ENCODE results near the gene GRIN1. TPM values are rescaled to one million over a fixed set of nuclear protein-coding genes. Genes with fewer than 3 reads are reported as not detected.
A peak's percentile ranks its signal among the peaks of the same experiment; 100 is the strongest.

GRIN1 gene
- total and polyA plus RNA-seq, 2 donors (not counting 1 experiment from before 2014, with no cell fraction given), result 0.04 TPM; not detected in 1

DNA sequence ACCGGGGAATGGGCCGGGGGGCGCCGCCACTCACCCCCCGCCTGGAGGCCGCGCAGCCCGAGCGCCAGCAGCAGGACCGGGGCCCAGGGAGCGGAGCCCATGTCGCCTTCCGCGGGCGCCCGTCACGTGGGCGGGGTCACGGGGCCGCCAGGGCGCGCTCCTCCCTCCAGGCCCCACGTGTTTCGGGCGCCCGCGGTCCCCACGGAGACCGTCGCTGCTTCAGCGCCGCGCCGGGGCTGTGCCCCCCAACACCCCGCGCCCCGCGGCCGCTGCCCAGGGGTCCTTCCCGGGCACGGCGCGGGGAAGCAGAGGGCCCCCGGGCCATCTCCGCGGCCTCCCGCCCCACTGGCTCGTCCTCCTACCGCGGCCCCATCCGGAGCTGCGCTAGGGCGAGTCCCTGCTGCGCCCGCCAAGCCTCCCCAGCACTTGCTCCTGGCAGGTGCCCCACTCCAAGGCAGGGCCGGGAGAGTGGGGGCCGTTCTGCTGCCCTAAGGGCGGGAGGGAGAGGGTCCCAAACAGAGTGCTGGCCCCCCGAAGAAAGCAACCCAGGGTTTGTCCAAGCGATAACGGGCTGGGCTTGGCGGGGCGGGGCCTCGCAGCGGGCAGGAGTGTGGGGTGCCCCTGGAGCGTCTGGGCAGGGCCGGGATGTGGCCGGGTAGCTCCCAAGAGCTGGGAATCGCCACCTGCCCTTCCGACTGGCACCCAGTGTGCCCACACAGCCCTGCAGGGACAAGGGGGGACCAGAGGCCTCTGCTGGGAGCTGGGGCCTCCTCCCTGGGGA lies 24.2 kb upstream of the GRIN1 start, which contains the start of gene DPP7:
TSS of gene DPP7 (minus strand) at position 121 of the 781 bp plus-strand sequence. CDS start at position 101, 20 bp downstream.
- peak within 1 kb of the TSS; percentile 100 for H3K4me2 ChIP-seq (replicated peaks; ENCODE audit: low read depth, low read length, poor library complexity, severe bottlenecking)
- H3K4me1 ChIP-seq (ENCODE audit: control insufficient read depth in 2 of 2, insufficient read depth in 2 of 2, low read length in 2 of 2), result peaks cover 17 to 28% of the 10 kb centered on the region in 2 donors
- peaks cover 0 to 28% of the 10 kb centered on the region in 2 experiments for H3K36me3 ChIP-seq (replicated peaks in 1 of 2; ENCODE audit: control extremely low read depth in 1 of 2, control insufficient read depth in 1 of 2, extremely low read depth in 1 of 2, insufficient read depth in 2 of 2, low read length in 1 of 2)
- CTCF ChIA-PET, result interaction anchor here (1.0 to 2.0 kb wide), 7 partner anchors 11 to 122 kb away, joined by 3 to 7 read pairs (median 3); partner anchors contain the start of genes RNF224 and SSNA1
- POLR2A ChIA-PET, result interaction anchor here (0.6 to 1.3 kb wide), 6 partner anchors 15 to 126 kb away, joined by 3 to 5 read pairs (median 3); partner anchors contain the start of genes ANAPC2, SSNA1 and TUBB4B
- peaks cover 14% of the 10 kb centered on the region for H3K79me2 ChIP-seq (ENCODE audit: control insufficient read depth, insufficient read depth, low read length)
- no peaks in the 10 kb centered on the region for H3K9me3 ChIP-seq (ENCODE audit: control extremely low read depth in 1 of 3, control insufficient read depth in 2 of 3, insufficient read depth in 1 of 3, low read length in 2 of 3)
- peak within 1 kb of the TSS; percentile 76 for H3K9ac ChIP-seq (ENCODE audit: low read length)
- DNase-seq (peak; percentile 90), ATAC-seq (ENCODE audit: low read depth) (peak; percentile 90)
- peak within 1 kb of the TSS; percentile 81 for H3K4me3 Mint-ChIP-seq
- H3K4me3 ChIP-seq (ENCODE audit: control extremely low read depth in 1 of 5, extremely low read depth in 1 of 5, insufficient read depth in 1 of 5, low read depth in 2 of 5, low read length in 4 of 5), result peak within 1 kb of the TSS; percentile 11 to 79 (median 60)
- H3K27me3 ChIP-seq (replicated peaks in 1 of 4; ENCODE audit: control extremely low read depth in 1 of 4, control insufficient read depth in 3 of 4, insufficient read depth in 4 of 4, low read length in 3 of 4), result no peaks in the 10 kb centered on the region
- WGBS (ENCODE audit: insufficient coverage), result 5% methylated on average over 70 of the region's 70 CpGs
- peak within 1 kb of the TSS; percentile 50 for H3K27ac Mint-ChIP-seq
- peak within 1 kb of the TSS; percentile 55 to 83 for H3K27ac ChIP-seq (ENCODE audit: low read length in 2 of 2)
- TF ChIP-seq, protein P1, sequence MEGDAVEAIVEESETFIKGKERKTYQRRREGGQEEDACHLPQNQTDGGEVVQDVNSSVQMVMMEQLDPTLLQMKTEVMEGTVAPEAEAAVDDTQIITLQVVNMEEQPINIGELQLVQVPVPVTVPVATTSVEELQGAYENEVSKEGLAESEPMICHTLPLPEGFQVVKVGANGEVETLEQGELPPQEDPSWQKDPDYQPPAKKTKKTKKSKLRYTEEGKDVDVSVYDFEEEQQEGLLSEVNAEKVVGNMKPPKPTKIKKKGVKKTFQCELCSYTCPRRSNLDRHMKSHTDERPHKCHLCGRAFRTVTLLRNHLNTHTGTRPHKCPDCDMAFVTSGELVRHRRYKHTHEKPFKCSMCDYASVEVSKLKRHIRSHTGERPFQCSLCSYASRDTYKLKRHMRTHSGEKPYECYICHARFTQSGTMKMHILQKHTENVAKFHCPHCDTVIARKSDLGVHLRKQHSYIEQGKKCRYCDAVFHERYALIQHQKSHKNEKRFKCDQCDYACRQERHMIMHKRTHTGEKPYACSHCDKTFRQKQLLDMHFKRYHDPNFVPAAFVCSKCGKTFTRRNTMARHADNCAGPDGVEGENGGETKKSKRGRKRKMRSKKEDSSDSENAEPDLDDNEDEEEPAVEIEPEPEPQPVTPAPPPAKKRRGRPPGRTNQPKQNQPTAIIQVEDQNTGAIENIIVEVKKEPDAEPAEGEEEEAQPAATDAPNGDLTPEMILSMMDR (IDR thresholded peaks at IDR 0.05), result no peak
- TF ChIP-seq EZH2 (IDR thresholded peaks at IDR 0.05; ENCODE audit: borderline replicate concordance, insufficient read depth, low read depth, low read length, poor library complexity, severe bottlenecking), result no peak
- intact Hi-C loops (cut with micrococcal nuclease), result loop anchor here (2.0 kb wide), 1 partner anchor 28 kb away; the partner anchor contains the start of gene MAN1B1
- H3K4me1 Mint-ChIP-seq, result peaks cover 20% of the 10 kb centered on the region
- no peaks in the 10 kb centered on the region for H3K27me3 Mint-ChIP-seq
- H4K20me1 ChIP-seq (ENCODE audit: control insufficient read depth, insufficient read depth, low read length, poor library complexity, severe bottlenecking), result peaks cover 9% of the 10 kb centered on the region
- H3K9me3 Mint-ChIP-seq (ENCODE audit: insufficient read depth), result no peaks in the 10 kb centered on the region
- peak within 1 kb of the TSS; percentile 91 for H2AFZ ChIP-seq (ENCODE audit: insufficient read depth, low read depth, low read length, poor library complexity, severe bottlenecking)
